Stimulated activated CD4-positive, alpha-beta T cell treated with anti-CD3 and anti-CD28 coated beads, TNF-alpha, amount 100 ng/mL, for 24 hours (primary cell): ENCODE results near the gene CLSTN3.
"Not testable (repeated sequence)": the region's sequence is repeated elsewhere in the genome, so short reads cannot be mapped to it uniquely, and the experiment has no call there.

Experiments
- DNase-seq, 3 experiments: peaks; one replicate each; pipeline ENCODE4 v3.0.0-alpha.2; 2020; ENCODE audit warnings: low read depth in 3 of 3

The CLSTN3 gene

DNA sequence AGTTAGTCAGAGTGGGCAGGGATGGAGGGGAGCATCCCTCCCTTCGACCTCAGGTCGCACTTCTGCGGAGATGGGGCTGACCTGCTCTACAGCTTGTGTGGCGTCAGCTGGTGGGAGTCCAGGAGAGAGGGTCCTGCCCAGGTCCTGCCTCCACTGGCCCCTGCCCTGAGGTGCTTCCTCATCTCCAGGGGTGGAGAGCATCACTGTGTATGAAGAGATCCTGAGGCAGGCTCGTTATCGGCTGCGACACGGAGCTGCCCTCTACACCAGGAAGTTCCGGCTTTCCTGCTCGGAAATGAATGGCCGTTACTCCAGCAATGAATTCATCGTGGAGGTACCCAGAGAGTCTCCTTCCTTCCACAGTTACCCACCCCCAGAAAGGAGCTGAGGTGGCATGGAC, 20.2 kb downstream of the CLSTN3 start:
- no peak for DNase-seq

DNA sequence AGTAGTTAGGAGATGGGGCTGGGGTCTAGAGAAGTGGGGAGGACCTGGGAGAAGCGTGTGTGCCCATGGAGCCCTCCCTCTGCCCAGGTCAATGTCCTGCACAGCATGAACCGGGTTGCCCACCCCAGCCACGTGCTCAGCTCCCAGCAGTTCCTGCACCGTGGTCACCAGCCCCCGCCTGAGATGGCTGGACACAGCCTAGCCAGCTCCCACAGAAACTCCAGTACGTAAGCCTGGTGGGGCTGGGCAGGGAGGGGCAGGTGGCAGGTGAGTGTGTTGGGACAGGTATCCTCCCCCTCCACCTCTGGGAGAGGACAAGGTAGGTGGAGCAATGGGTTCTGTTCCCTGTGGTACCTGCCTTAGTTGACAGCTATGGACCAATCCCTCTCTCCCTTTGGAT, 20.7 kb downstream of the CLSTN3 start:
- DNase-seq = no peak

DNA sequence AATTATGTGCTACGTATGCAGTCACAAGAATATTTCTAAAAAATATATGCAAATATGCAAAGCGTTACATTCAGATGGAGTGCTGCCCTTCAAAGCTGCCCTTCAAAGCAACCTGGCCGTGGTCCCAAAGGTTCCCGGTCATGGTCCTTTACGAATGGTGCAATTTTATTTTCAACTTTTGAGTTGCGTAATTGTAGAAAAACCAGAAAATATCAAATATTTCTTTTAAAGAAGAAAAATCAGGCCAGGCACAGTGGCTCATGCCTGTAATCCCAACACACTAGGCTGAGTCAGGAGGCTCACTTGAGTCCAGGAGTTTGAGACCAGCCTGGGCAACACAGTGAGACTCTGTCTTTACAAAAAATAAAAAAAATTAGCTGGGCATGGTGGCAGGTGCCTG, 21.4 kb downstream of the CLSTN3 start:
- DNase-seq = no peak

DNA sequence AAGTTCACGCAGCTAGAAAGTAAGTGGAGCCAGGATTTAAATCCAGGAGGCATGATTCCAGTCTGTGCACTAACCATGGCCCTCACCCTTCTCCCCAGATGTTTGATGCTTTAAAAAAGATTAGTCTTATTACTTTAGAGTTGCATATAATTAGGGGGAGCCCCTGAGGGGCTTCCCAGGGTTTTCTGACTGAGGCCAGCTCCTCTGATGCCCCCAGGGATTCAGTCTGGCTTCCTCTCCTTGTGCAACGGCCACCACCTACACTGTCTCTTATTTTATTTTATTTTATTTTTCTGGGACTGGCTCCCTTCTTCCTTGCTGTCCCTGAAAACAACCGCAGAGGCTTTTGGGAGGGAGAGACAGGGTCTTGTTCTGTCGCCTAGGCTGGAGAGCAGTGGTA, 22.6 kb downstream of the CLSTN3 start:
- DNase-seq = no peak

DNA sequence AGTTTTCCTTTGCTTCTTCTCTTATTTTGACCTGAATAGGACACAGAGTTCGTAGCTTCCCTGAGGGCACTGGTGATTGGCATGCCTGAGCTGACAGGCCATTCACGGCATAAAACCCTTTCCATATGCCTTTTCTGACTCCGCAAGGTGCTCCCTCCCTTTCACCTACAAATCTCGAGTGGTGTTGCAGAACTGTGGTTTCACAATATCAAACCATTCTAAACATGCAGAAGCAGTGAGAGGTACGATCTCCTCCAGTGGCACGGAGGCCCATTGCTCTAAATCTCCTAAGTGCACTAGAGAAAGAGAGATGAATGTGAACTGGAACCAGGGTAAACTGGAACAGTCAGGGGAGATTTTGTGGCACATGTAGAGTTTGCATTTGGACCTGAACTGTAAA, 23.9 kb downstream of the CLSTN3 start:
- DNase-seq = no peak

DNA sequence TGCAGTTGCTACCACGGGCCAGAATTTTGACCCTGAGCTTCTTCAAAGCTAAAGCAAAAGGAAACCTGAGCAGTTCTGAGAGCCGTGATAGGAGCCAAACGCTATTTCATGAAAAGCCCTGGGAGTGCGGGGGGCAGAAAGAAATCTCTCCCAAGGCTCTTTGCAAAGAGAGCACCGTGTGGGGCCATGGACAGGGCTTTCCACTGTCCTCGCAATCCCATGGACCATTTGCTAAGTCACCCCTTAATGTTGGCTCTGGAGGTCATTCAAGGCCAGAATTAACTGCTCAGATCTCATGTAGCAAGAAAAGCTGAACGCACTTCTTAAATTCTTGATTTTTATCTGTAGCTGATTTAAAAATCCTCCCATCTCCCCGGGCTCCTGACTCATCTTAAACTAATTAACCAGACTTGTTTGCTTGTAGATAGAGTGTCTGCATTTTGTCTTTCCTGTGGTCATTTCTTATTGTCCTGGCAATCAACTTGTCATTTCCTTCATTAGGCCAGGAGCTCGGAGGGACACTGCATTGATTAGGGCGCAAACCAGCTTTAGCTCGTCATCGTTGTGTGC, 24.8 kb downstream of the CLSTN3 start:
- no peak for DNase-seq

DNA sequence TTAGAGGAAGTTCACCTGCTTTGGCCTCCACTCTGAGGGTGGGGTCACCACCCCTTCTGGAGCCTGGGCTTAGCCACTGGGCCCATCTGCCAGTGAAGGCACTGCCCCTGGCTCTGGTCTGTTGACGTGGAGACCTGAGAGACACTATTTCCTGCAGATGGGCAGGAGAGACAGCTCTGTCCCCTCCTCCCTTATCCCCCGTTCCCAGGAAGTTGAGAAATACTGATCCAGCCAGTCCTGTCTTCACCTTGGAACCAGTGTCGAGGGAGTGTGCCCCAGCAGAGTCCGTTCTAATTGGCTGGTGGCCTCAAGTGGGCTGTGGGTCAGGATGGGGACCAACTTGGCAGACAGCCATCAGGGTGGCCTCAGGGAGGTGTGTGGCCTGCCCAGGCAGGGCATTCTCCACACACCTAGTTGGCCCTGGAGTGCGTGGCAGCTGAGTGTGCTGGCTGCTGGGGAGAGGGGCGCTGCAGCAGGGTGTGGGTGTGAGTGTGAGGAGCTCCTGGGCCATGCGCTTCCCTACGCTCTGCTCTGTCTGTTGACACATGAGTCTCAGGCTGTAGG, 25.4 kb downstream of the CLSTN3 start:
- no peak for DNase-seq

DNA sequence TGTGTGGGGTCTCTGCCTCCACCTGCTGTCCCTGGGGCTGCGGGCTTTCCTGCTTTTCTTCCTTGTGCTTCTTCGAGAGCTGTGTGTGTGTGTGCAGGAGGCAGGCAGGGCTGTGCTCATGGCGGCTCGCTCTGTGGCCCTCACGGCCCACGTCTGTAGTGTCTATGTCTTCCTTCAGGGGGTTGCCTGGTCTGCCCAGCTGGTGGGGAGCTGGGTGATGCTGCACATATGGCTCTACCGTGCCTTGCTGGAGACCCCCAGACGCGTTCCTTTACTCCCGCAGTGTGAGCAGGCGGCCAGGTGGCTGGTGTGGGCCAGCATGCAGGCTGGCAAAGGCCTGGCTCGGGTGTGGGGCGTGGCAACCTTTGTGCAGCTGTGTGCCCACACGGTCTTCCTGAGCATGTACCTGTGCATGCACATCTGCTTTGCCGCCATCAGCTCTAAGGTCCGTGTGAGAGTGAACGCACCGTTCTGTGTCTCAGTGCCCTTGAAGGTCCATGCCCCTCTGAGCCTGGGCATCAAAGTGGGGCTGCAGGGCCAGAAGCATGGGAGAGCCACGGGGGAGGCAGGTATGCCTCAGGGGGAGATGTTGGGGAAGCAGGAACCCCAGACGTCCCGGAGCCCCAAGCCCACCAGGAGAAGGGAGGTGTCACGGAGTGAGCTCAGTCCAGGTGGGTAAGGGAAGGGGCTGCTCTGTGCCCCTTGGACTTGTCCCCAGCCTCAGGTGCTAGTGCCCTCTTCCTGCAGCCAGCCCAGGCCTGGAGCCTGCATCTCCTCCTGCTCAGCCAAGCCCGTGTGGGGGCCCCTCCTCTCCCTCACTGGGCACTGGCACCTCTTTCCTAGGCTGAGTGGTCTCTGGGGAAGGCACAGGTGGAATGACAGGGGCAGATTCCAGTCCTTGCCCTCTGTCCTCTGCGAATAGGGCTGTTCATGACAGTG, 26.4 kb downstream of the CLSTN3 start:
- no peak for DNase-seq

DNA sequence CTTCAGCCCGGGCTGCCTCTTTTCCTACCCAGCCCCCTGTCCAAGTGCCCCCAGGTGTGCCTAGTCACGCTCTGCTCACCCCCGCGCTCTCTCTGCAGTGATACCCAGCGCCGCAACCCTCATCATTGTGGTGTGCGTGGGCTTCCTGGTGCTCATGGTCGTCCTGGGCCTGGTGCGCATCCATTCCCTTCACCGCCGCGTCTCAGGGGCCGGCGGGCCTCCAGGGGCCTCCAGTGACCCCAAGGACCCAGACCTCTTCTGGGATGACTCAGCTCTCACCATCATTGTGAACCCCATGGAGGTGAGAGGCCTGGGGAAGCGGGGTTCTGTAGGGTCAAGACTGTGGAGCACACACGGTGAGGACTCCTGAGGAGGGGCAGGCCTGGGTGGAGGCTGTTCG, 27.2 kb downstream of the CLSTN3 start:
- DNase-seq = no peak

DNA sequence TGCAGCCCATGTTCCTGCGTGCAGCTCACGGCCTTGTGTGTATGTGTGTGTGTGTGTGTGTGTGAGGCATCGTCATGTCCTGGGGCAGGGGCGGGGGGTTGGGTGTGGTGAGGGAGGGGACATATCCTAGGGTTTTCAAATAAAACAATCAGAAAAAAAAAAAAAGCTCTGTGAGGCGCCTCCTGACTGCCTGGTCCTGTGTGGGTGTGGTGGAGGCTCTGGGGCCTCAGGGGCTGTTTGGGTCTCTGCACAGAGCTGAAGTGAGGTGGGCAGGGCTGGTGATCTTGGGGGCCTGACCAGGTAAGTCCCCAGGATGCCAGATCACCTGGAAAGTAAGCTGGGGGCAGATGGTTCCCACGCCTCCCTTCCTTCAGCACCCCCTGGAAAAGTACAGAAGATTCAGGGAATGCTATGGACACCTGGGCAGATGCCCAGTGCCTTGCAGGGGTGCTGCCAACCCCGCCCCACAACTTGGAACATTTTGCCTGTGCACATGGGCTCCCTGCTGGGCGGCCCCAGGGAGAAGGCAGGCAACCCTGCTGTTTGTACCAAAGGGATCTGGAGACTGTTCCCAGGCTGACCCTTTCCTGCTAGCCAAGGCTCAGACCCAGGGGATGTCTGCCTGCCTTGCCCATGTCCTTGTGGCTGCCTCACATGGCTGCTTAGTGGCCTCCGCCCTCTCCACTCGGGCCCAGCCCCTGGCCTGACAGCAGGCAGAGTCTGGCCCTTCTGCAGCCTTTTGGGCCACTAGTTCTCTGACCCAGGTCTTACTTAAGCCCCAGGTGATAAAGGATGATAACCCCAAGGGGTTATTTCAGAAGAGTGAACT, 28.8 kb downstream of the CLSTN3 start:
- DNase-seq = no peak

DNA sequence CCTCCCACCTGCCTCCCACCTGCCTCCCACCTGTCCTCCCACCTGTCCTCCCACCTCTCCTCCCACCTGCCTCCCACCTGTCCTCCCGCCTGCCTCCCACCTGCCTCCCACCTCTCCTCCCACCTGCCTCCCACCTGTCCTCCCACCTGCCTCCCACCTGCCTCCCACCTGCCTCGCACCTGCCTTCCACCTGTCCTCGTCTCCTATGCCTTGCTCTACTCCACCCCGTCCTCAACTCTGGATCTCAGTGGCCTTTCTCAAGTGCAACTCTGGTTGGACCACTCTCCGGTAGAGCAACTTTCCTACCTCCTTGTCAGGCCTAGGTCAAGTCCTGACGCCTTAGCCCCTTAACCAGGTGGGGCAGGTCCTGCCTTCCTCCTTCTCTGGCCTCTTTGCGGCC, 30.0 kb downstream of the CLSTN3 start:
- DNase-seq = no peak

DNA sequence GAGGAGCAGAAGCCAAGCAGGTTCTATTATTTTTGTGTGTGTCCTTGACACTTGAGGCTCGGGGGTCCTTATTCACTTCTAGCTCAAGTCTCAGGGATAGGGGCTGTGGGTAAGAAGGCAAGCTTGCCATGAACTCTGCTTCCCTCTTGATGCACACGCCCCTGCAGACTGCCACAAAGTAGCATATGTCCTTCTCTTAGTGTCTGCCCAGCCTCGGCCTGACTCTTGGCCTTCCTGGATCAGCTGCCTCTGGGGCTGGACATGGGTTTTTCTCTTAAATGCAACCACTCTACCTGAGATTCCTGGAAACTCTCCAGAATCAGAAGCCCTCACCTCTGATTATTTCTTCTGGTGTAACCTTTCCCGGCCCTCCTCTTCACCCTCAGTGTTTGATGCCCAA, 31.2 kb downstream of the CLSTN3 start:
- DNase-seq = no peak

DNA sequence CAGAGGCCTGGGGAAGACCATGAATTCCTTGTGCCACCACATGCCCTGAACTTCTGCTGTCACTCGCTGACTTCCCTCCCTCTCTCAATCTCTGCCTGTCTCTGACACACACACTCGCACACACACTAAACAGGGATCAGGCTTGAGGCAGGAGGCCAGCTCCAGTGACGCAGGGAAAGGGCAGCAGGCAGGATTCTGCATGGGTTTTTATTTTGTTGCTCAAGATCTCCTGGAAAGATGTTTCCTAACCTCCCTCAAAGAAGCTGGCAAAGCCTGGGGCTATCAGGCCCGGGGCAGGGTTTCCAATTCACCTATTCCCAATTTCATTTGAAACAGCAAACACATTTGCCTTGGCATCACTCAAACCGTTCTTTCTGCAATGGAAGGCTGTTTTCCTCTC, 31.6 kb downstream of the CLSTN3 start:
- no peak for DNase-seq

DNA sequence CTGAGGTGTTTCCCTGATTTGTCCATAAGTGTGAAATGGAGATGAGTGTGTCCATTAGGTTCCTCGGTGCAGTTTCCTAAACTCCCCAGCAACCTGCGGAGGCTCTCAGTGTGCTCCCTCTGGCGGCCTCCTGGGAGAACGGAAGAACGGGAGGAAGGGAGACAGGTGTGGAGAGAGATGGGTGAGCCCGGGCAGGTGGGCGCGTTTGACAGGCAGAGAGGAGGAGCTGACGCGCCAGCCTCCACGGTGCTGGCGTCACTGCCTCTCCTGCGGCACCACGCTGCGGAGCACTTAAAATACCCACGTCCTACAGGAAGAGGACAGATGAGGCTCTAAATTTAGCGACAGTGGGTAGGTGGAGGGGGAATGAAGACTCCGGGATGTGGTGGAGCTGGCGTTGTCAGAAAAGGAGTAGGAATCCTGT, 32.5 kb downstream of the CLSTN3 start:
- DNase-seq = peak in 2 of 3 experiments; percentile 4 to 22

DNA sequence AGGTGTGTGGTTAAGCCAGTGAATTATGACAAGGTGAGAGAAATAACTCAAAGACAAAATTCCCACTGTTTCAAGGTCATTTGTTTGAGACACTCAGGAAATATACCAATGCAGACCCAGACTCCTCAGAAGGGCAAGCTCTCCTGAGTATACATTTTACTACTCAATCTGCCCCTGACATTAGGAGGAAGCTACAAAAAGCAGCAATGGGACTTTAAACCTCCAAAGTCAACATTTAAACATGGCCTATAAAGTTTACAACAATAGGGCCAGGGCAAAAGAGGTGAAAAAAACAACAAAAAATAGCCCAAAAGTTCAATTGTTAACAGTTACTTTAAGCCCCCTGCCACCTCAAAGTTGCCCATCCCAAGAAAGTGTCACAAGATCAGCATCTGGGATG, 39.8 kb downstream of the CLSTN3 start:
- DNase-seq = no peak

DNA sequence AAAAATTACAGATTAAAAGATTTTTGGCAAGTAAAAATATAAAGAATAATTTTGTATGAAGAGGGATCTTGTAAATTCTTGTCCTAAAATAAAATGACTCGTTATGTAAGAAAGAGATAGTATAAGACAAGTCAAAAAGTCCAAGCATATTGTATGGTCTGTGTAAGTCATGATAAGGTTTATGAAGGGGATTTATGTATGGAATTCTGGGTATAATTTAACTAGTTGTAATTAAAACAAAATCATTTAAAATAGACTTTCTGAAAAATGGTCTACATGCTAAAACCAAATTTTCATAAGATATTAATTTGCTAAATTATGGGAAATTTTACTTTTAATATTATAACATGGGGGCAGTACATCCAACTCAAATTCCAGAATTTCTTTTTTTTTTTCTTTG, 41.7 kb downstream of the CLSTN3 start:
- DNase-seq = no peak

DNA sequence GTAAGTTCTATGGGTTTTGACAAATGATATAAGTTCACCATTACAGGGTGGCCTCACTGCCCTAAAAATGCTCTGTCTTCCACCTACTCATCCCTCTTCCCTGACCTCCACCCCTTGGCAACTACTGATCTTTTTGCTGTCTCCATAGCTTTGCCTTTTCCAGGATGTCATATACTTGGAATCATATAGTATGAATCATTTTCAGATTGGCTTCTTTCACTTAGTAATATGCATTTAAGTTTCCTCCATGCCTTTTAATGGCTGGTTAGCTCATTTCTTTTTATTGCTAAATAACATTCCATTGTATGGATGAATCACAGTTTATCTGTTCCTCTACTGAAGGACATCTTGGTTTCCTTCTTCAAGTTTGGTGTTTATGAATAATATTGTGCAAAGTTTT, 45.3 kb downstream of the CLSTN3 start:
- DNase-seq = no peak

DNA sequence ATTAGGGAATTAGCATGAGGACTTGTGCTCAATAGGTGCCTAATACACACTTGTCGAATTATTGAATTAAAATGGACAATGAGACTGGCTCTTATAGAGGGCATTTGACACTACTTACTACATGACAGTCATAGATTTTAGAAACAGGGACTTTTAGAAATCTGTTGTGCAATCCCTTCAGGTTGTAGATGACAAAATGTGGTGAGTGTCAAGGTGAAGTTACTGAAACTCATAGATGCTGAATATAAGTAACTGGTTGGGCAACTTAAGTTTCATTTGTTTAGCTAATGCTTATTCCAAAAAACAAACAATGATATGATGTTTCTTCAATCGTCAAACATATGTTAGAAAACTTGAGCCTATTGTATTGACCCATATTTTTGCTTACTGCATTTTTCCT, 46.4 kb downstream of the CLSTN3 start:
- DNase-seq = no peak

DNA sequence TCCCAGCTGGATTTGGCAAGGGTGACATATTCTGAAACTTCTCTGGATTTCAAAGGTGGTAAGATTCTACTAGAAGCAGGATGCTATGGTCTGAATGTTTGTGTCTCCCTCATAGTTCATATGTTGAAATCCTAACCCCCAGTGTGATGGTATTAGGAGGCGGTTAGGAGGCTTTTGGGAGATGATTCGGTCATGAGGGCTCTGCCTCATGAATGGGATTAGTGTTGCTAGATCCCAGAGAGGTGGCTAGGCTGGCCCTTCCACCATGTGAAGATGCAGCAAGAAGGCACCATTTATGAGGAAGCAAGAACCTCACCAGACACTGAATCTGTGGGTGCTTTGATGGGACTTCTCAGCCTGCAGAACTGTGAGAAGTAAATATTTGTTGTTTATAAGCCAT, 48.3 kb downstream of the CLSTN3 start:
- no peak for DNase-seq

DNA sequence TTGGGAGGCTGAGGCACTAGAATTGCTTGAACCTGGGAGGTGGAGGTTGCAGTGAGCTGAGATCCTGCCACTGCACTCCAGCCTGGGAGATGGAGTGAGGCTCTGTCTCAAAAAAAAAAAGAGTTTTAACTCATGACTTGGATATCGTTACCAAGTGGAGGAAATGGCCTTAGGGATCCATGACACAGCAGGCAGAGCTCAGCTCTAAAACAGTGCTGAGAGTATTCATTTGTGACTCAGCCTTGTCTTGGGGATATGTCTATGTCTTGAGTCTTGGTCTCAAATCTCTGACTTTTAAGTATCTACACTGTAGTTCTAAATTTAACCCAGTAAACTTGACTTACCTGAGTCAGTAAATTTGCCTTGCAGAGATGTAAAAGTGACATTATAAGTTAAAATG, 50.5 kb downstream of the CLSTN3 start:
- DNase-seq = no peak

DNA sequence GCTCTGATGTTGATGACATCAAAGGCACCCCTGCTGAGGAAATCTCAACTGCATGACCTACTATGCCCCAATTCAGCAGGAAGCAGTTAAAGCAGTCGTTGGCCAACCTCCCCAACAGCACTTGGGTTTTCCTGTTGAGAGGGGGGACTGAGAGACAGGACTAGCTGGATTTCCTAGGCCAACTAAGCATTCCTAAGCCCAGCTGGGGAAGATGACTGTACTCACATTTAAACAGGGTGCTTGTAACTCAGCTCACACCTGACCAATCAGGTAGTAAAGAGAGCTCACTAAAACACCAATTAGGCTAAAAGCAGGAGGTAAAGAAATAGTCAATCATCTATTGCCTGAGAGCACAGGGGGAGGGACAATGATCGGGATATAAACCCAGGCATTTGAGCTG, 55.9 kb downstream of the CLSTN3 start:
- DNase-seq = not testable (repeated sequence)
